H1 (cell line): ENCODE data around the gene PLPPR1. TPM values are rescaled to one million over a fixed set of nuclear protein-coding genes. Genes with fewer than 3 reads are reported as not detected.

Experiments
- CTCF ChIA-PET: fragments of 300-600 bp; sonication (Branson Sonifier 250); formaldehyde crosslinking; loops from one replicate; lab custom pipeline; 2021; ENCODE audit not compliant: partially characterized antibody; lab: Charles Lee
- POLR2A ChIA-PET: fragments of 300-600 bp; sonication (Branson Sonifier 250); formaldehyde crosslinking; loops from one replicate; lab custom pipeline; 2021; ENCODE audit warnings: inconsistent platforms; ENCODE audit not compliant: partially characterized antibody; lab: Charles Lee
- DNase-seq, 2 experiments: peaks; one replicate each; pipeline versions ENCODE4 v3.0.0 to v3.0.0-alpha.2; 2010 to 2022; ENCODE audit warnings: low spot score in 2 of 2, low read depth in 1 of 2, mixed read lengths in 1 of 2
- FAIRE-seq: peaks from 2 replicates; lab custom pipeline; 2011; peaks lifted over from hg19 to GRCh38; lab: Jason Lieb, UNC
- H2AFZ ChIP-seq: 2 replicates; pipeline ENCODE4 v1.8.1; 2012; ENCODE audit warnings: low read length, inconsistent platforms
- H2AK5ac ChIP-seq: 2 replicates; pipeline ENCODE4 v1.6.1; 2013; ENCODE audit warnings: low read depth, low read length
- H2BK120ac ChIP-seq: replicated peaks from 2 replicates; pipeline ENCODE3; 2013; ENCODE audit warnings: low read depth, low read length, inconsistent platforms
- H2BK12ac ChIP-seq: 2 replicates; pipeline ENCODE4 v1.6.1; 2013; ENCODE audit warnings: low read depth, low read length
- H2BK15ac ChIP-seq: 2 replicates; pipeline ENCODE4 v1.6.1; 2013; ENCODE audit warnings: low read length
- H2BK20ac ChIP-seq: 2 replicates; pipeline ENCODE4 v1.6.1; 2013; ENCODE audit warnings: low read length
- H2BK5ac ChIP-seq: 2 replicates; pipeline ENCODE4 v1.6.1; 2013; ENCODE audit warnings: low read depth, low read length
- H3K14ac ChIP-seq: 2 replicates; pipeline ENCODE4 v1.6.1; 2013; ENCODE audit warnings: inconsistent platforms; ENCODE audit not compliant: insufficient read length
- H3K18ac ChIP-seq: 2 replicates; pipeline ENCODE4 v1.6.1; 2013; ENCODE audit warnings: low read length; ENCODE audit errors: extremely low read depth
- H3K23ac ChIP-seq: 2 replicates; pipeline ENCODE4 v1.6.1; 2013; ENCODE audit warnings: inconsistent platforms; ENCODE audit not compliant: insufficient read length
- H3K23me2 ChIP-seq: 2 replicates; pipeline ENCODE4 v1.6.1; 2013; ENCODE audit warnings: low read depth, low read length
- H3K27ac ChIP-seq: 2 replicates; pipeline ENCODE4 v1.6.1; 2011; ENCODE audit warnings: low read depth, low read length, inconsistent platforms
- H3K27me3 ChIP-seq, 4 experiments: replicated peaks in 1 of 4; 1 replicate in 1 of 4; 2 replicates in 3 of 4; pipeline versions ENCODE4 v1.6.1 to v1.8.1; 2011 to 2013; ENCODE audit warnings: low read length in 3 of 4, mild to moderate bottlenecking in 3 of 4, inconsistent platforms in 2 of 4, mixed read lengths in 2 of 4, moderate library complexity in 1 of 4; ENCODE audit not compliant: control insufficient read depth in 3 of 4, insufficient read depth in 3 of 4; ENCODE audit errors: extremely low read depth in 1 of 4
- H3K36me3 ChIP-seq, 4 experiments: 2 replicates each; pipeline versions ENCODE4 v1.6.1 to v1.8.1; 2011 to 2013; ENCODE audit warnings: mild to moderate bottlenecking in 4 of 4, low read length in 3 of 4, moderate library complexity in 2 of 4, control low read depth in 1 of 4, inconsistent platforms in 1 of 4; ENCODE audit not compliant: insufficient read depth in 4 of 4, control insufficient read depth in 2 of 4
- H3K4ac ChIP-seq: replicated peaks from 2 replicates; pipeline ENCODE3; 2013; ENCODE audit warnings: low read length, low read depth, mixed read lengths, inconsistent platforms; ENCODE audit not compliant: insufficient read length
- H3K4me1 ChIP-seq, 4 experiments: replicated peaks in 1 of 4; 1 replicate in 1 of 4; 2 replicates in 3 of 4; pipeline versions ENCODE4 v1.6.1 to v1.8.1; 2011 to 2013; ENCODE audit warnings: low read length in 3 of 4, inconsistent platforms in 2 of 4, mixed read lengths in 1 of 4; ENCODE audit not compliant: insufficient read depth in 4 of 4, control insufficient read depth in 3 of 4
- H3K4me2 ChIP-seq, 2 experiments: 2 replicates each; pipeline versions ENCODE4 v1.6.1 to v1.8.1; 2011 to 2013; ENCODE audit warnings: low read depth in 2 of 2, low read length in 2 of 2, control low read depth in 1 of 2, inconsistent platforms in 1 of 2, mild to moderate bottlenecking in 1 of 2; ENCODE audit not compliant: insufficient read depth in 1 of 2
- H3K4me3 ChIP-seq, 4 experiments: fragments of 200-600, 300-600 bp in 1 of 4; sonication (generic), shearing (Covaris generic), sonication (Bioruptor Twin) in 1 of 4; 2 replicates each; pipeline versions ENCODE4 v1.5.1 to v1.8.1; 2011 to 2016; ENCODE audit warnings: low read length in 4 of 4, low read depth in 3 of 4, control low read depth in 2 of 4, inconsistent platforms in 2 of 4, mild to moderate bottlenecking in 2 of 4, mixed read lengths in 1 of 4, moderate library complexity in 1 of 4; ENCODE audit not compliant: insufficient read depth in 2 of 4; ENCODE audit errors: extremely low read depth in 1 of 4
- H3K56ac ChIP-seq: replicated peaks from 2 replicates; pipeline ENCODE3; 2013; ENCODE audit warnings: low read depth, mild to moderate bottlenecking, mixed read lengths, low read length, inconsistent platforms; ENCODE audit not compliant: insufficient read length
- H3K79me1 ChIP-seq: 2 replicates; pipeline ENCODE4 v1.6.1; 2013; ENCODE audit warnings: low read depth, low read length, control low read depth
- H3K79me2 ChIP-seq, 2 experiments: 2 replicates each; pipeline versions ENCODE4 v1.6.1 to v1.8.1; 2012 to 2013; ENCODE audit warnings: low read length in 2 of 2, mild to moderate bottlenecking in 2 of 2, inconsistent platforms in 1 of 2; ENCODE audit not compliant: insufficient read depth in 2 of 2, control insufficient read depth in 1 of 2
- H3K9ac ChIP-seq, 4 experiments: replicated peaks in 1 of 4; 1 replicate in 1 of 4; 2 replicates in 3 of 4; pipeline versions ENCODE4 v1.6.1 to v1.8.1; 2011 to 2013; ENCODE audit warnings: low read depth in 3 of 4, low read length in 3 of 4, control low read depth in 2 of 4, mild to moderate bottlenecking in 2 of 4, moderate library complexity in 2 of 4, inconsistent platforms in 1 of 4; ENCODE audit errors: extremely low read depth in 1 of 4
- H3K9me3 ChIP-seq, 2 experiments: 2 replicates each; pipeline versions ENCODE4 v1.6.1 to v1.8.1; 2012 to 2013; ENCODE audit warnings: mild to moderate bottlenecking in 2 of 2, moderate library complexity in 2 of 2, control low read depth in 1 of 2, inconsistent platforms in 1 of 2, low read depth in 1 of 2, low read length in 1 of 2, mixed read lengths in 1 of 2; ENCODE audit not compliant: insufficient read depth in 2 of 2
- H4K20me1 ChIP-seq, 2 experiments: replicated peaks in 1 of 2; 2 replicates each; pipeline versions ENCODE3 to v1.8.1; 2011 to 2013; ENCODE audit warnings: inconsistent platforms in 2 of 2, low read length in 2 of 2, mild to moderate bottlenecking in 1 of 2; ENCODE audit not compliant: insufficient read depth in 2 of 2, control insufficient read depth in 1 of 2
- H4K5ac ChIP-seq: 2 replicates; pipeline ENCODE4 v1.6.1; 2013; ENCODE audit warnings: low read length, low read depth, mixed read lengths, inconsistent platforms; ENCODE audit not compliant: insufficient read length
- H4K8ac ChIP-seq: 2 replicates; pipeline ENCODE4 v1.8.0; 2013; ENCODE audit warnings: mild to moderate bottlenecking, moderate library complexity, low read length, inconsistent platforms; ENCODE audit not compliant: insufficient read depth; ENCODE audit errors: extremely low read depth
- H4K91ac ChIP-seq: replicated peaks from 2 replicates; pipeline ENCODE3; 2013; ENCODE audit warnings: low read length, mixed read lengths, inconsistent platforms; ENCODE audit not compliant: insufficient read length
- BCL11A ChIP-seq, 2 experiments: IDR thresholded peaks; one replicate each; pipeline ENCODE4 v1.6.1; 2011; ENCODE audit warnings: low read depth in 2 of 2, low read length in 2 of 2, mild to moderate bottlenecking in 2 of 2
- BRCA1 ChIP-seq: IDR thresholded peaks from 2 replicates; pipeline ENCODE4 v1.6.1; 2012; ENCODE audit warnings: low read depth, low read length, improper control_type of control experiment
- CBX8 ChIP-seq: fragments of 300-800, 300-1000 bp; sonication (generic); IDR thresholded peaks from 2 replicates; pipeline ENCODE4 v1.7.1; 2016; ENCODE audit warnings: low read depth, low read length, borderline replicate concordance
- CHD2 ChIP-seq: IDR thresholded peaks from 2 replicates; pipeline ENCODE4 v1.6.1; 2012; ENCODE audit warnings: low read length, improper control_type of control experiment
- CREB1 ChIP-seq: IDR thresholded peaks from 2 replicates; pipeline ENCODE4 v1.6.1; 2012; ENCODE audit warnings: inconsistent platforms
- CTBP2 ChIP-seq: IDR thresholded peaks from 2 replicates; pipeline ENCODE4 v1.7.0; 2011; ENCODE audit warnings: borderline replicate concordance, mild to moderate bottlenecking, moderate library complexity, mixed read lengths, low read length; ENCODE audit not compliant: insufficient read depth, insufficient read length
- JUND ChIP-seq: IDR thresholded peaks from 2 replicates; pipeline ENCODE4 v1.6.1; 2011; ENCODE audit warnings: mild to moderate bottlenecking, improper control_type of control experiment, low read length
- MAX ChIP-seq: IDR thresholded peaks from 2 replicates; pipeline ENCODE4 v1.6.1; 2012; ENCODE audit warnings: inconsistent platforms
- SP1 ChIP-seq: IDR thresholded peaks from 2 replicates; pipeline ENCODE4 v1.6.1; 2011; ENCODE audit warnings: low read depth, low read length
- SP4 ChIP-seq: IDR thresholded peaks from 2 replicates; pipeline ENCODE4 v1.6.1; 2012; ENCODE audit warnings: low read length, inconsistent platforms
- SRF ChIP-seq: IDR thresholded peaks from 2 replicates; pipeline ENCODE4 v1.6.1; 2011; ENCODE audit warnings: mild to moderate bottlenecking, low read depth, low read length, moderate library complexity
- TAF1 ChIP-seq: IDR thresholded peaks from 2 replicates; pipeline ENCODE4 v1.6.1; 2011; ENCODE audit warnings: mild to moderate bottlenecking, low read depth, low read length
- YY1 ChIP-seq: IDR thresholded peaks from 2 replicates; pipeline ENCODE4 v1.6.1; 2011; ENCODE audit warnings: low read depth, mild to moderate bottlenecking, low read length
- WGBS, 2 experiments: shearing (Covaris generic) in 1 of 2; methylation state at CpG; one replicate each; pipeline versions ENCODE4 v1.1.6 to v1.1.7; 2013 to 2015; ENCODE audit warnings: low lambda C conversion rate in 2 of 2, mixed read lengths in 2 of 2, inconsistent platforms in 1 of 2, low coverage in 1 of 2, missing lambda C conversion rate in 1 of 2; ENCODE audit not compliant: insufficient replicate concordance in 2 of 2, insufficient coverage in 1 of 2, insufficient read length in 1 of 2; ENCODE audit errors: extremely low coverage in 1 of 2, missing lambda C conversion rate in 1 of 2; 5-methylcytosine and 5-hydroxymethylcytosine counted together
- polyA plus RNA-seq, 7 experiments: library from polyadenylated mRNA; depleted of rRNA in 3 of 7; stranded (reverse) in 5 of 7; unstranded in 2 of 7; fragments of >200 nt in 5 of 7; fragments of 200-250 nt in 2 of 7; gene quantifications; 1 replicate in 5 of 7; 2 replicates in 1 of 7; 4 replicates in 1 of 7; pipeline versions ENCODE4 v1.2.1 to v1.2.3, GENCODE V29; 2011 to 2013; ENCODE audit warnings: missing spikeins in 2 of 7, mixed read lengths in 2 of 7
- total RNA-seq: library from RNA; stranded (reverse); fragmentation: NEBNext Ultra II Directional; extraction: Animal tissue kit (Norgen Biotek cat#: 25700); gene quantifications from 2 replicates; pipeline ENCODE4 v1.2.1, GENCODE V29; 2021
- TF ChIP-seq, protein P1 (sequence below): IDR thresholded peaks from 2 replicates; pipeline ENCODE4 v1.6.1; 2011; ENCODE audit warnings: low read depth, mild to moderate bottlenecking, low read length; ENCODE audit not compliant: insufficient read depth

Gene PLPPR1
- total and polyA plus RNA-seq, 2 of the 8 experiments (the other 6 are each of a cell fraction or from before 2014, with no cell fraction given) = 1.4 to 1.8 TPM

DNA sequence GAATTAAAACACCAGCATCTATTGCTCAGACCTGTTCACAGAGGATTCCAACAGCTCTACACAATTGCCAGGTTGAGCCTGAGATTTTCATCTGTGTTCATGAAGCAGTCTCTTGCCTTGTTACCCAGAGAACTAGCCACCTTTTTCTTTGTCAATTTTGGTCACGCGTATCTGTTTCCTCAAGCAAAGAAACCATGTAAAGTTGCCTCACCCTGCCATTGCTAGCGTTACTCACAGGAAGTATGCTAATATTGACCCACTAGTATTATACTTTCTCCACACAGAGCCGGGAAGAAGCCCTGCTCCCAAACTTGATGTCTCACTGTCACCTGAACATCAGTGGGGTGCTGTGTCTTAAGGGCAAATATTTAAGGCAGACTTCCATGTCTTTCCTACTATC lies 168.5 kb downstream of the PLPPR1 start:
- Histone ChIP-seq H2BK12ac (no peak overlapping the region), H3K4ac (no peak overlapping the region), H3K56ac (no peak overlapping the region), H4K91ac (no peak overlapping the region), H4K20me1 (no peaks in the 10 kb centered on the region), H3K36me3 (no peaks in the 10 kb centered on the region), H3K4me2 (no peak overlapping the region), H3K27me3 (no peaks in the 10 kb centered on the region), H2AFZ (no peak overlapping the region), H3K9me3 (no peaks in the 10 kb centered on the region), H3K79me2 (no peaks in the 10 kb centered on the region), H3K14ac (no peak overlapping the region), H2BK20ac (no peak overlapping the region), H3K23ac (no peak overlapping the region), H2BK5ac (no peak overlapping the region), H2BK15ac (no peak overlapping the region), H3K79me1 (no peaks in the 10 kb centered on the region), H3K18ac (no peak overlapping the region), H2AK5ac (no peak overlapping the region), H3K9ac (no peak overlapping the region), H3K4me1 (no peaks in the 10 kb centered on the region), H3K27ac (no peak overlapping the region), H3K4me3 (no peak overlapping the region), H4K5ac (no peak overlapping the region), H3K23me2 (no peaks in the 10 kb centered on the region), H2BK120ac (no peak overlapping the region), H4K8ac (no peak overlapping the region)
- POLR2A ChIA-PET = no interaction called here
- CTCF ChIA-PET = no interaction called here
- FAIRE-seq = no peak
- WGBS, 2 experiments = 84% methylated on average over 4 of the region's 4 CpGs; no CpG with 5 or more reads in 1 of the 2 experiments
- no peak for DNase-seq
- TF ChIP-seq CHD2 (no peak), BCL11A (IDR thresholded peaks at IDR 0.05; ENCODE audit: low read depth in 2 of 2, low read length in 2 of 2) (no peak), BRCA1 (no peak), CTBP2 (no peak), SRF (no peak), YY1 (no peak), MAX (no peak), CREB1 (no peak), JUND (no peak), SP1 (no peak), CBX8 (no peak), SP4 (no peak), TAF1 (no peak)
- TF ChIP-seq, protein P1, sequence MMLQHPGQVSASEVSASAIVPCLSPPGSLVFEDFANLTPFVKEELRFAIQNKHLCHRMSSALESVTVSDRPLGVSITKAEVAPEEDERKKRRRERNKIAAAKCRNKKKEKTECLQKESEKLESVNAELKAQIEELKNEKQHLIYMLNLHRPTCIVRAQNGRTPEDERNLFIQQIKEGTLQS = no peak
